ENCODE data around the gene ZMIZ1.

The ZMIZ1 gene

DNA sequence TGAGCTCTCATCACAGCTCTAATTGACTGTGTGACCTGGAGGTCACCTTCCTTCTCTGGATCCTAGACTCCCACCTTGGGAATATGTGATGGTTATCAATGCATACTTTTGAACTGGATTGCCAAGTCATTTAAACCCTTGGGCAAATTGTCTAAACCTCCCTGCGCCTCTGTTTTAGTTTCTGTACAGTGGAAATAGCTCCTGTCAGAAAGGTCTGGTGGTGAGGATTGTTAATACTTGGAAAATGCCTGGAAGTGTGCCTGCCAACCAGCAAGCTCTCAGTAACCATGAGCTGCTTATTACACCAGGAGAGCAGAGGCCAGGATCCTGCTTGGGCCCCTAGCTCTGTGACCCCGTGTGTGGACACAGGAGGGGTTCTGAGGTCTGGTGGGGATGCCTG, 169.8 kb downstream of the ZMIZ1 start:
- DNase-seq: no peak

GRCh38 chr10:79239275-79239779, 170.6 kb downstream of the ZMIZ1 start:
- peak; percentile 97 for DNase-seq

DNA sequence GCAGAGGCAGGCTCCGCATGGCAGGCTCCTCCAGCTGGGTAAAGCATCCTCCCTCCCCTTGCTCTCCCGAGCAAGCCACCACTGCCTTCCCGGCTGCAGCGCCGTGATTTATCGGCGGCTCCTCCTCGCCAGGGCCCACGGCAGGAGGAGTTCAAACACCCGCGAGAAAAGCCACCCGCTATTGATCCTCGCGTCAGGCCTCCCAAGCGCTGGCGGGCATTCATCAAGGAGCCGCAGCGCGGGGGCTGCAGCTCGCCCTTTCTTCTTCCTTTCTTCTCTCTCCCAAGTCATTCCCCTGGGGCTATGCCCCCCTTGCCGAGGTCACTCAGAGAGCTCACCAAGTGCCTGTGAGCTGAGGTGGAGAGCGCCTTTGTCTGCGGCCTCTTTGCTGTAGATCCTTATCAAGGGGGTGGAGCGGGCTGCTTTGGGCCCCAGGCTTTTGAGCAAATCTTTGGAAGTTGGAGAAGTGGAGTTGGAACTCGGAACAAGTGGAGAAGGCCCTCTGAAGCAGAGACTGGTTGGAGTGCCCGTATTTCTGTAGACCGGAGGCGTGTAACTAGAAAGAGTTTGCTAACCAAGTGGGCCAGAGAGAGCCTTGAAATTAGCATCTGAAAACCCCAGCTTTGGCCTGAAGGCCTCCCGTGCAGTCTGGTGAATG, 171.3 kb downstream of the ZMIZ1 start:
- no peak for DNase-seq

GRCh38 chr10:79241629-79241989, 172.8 kb downstream of the ZMIZ1 start:
- no peak for DNase-seq

DNA sequence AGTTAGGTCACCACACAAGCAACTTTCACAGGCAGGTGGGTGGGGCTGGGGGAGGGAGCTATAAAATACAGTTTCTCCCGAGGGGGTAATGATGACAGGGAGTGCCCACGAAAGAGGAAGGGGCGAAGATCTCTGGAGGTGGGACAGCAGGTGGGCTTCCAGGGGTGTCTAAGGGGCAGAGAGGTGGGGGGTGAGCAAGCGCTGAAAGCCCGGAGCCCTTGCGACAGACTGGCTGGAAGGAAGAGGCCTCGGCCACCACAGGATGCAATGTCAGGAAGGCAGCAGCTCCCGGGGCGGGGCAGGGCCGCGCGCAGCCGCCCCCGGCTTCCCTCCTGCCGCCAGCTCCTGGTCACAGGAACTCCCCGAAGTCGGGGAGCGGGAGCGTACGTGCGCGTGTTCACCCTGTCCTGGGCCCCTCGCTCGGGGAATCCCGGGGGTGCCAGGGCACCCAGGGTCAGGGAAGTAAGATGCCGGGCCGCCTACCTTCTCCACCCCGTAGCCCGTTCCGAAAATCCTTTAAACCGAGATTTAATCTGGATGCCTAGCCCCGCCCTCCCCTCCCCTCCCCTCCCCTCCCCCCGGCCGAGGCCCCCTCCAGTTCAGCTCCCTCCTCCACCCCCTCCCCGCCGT, 173.3 kb downstream of the ZMIZ1 start:
- peak; percentile 97 for DNase-seq

GRCh38 chr10:79242620-79243152, 173.9 kb downstream of the ZMIZ1 start:
- peak; percentile 58 for DNase-seq

DNA sequence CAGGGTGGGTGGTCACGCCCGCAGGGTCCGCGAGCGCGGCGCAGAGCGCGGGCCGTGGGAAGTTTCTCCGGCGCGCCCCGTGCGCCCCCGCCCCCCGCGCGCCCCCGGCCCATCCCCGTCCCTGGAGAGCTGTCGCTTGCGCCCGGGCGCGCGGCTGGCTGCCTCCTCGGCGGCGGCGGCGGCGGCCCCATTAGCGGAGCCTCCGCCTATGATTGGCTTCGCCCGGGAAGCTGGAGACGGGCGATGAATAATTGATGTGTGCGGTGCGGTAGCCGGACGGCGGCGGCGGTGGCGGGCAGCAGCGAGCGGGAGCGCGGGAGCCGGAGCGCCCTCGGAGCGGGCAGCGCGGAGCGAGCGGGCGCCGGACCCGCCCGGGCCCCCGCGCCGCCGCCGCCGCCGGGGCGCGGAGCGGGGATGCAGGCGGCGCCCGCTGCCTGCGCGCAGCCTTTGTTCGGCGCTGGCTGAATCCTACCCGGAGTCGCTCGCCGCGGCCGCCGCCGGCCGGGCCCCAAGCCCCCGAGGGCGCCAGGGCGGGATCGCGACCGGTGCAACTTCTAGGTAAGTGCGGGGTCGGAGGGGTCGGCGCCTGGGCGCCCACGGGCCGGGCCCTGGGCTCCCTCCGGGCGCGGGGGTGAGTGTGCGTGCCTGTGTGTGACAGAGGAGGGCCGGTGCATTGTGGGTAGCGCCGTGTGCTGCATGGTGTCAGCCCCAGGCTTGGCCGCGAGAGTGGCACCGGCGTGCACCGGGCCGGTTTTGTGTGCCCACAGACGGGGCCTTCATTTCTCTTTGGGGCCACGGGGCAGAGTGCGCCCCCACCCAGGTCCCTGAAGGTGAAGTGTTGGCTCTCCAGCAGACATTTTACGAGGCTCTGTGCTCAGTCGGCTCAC, 174.7 kb downstream of the ZMIZ1 start:
- DNase-seq: peak; percentile 50

GRCh38 chr10:79244068-79244442, 175.3 kb downstream of the ZMIZ1 start:
- no peak for DNase-seq

DNA sequence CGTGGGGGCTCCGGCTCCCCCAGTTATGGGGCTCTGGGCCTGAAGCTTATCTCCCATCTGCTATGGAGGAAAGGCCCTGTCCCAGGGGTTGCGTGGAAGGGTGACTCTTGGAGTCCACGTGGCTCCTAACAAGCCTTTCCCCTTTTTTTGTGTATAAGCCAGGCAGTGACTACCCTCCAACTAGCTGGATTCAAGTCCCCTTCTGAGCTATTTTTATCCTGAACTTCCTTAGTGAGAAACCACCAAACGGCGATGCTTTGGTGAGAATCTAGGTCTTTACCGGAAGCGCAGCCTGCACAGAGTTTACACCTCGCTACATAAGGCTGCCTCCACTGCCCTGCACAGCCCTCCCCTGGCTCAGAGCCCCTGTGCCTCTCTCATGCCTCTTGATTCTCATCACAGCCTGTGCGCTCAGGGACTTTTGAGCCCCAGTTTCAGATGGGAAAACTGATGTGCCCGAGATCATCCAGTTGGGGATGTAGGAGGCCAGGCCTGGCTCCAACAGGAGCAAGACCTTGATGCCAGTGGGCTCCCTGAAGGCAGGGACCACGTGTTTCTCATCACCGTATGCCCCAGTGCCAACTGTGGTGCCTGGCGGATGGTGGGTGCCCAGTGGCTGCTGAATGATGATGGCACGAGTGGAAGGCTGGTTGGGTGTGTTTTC, 176.2 kb downstream of the ZMIZ1 start:
- DNase-seq: peak; percentile 83

DNA sequence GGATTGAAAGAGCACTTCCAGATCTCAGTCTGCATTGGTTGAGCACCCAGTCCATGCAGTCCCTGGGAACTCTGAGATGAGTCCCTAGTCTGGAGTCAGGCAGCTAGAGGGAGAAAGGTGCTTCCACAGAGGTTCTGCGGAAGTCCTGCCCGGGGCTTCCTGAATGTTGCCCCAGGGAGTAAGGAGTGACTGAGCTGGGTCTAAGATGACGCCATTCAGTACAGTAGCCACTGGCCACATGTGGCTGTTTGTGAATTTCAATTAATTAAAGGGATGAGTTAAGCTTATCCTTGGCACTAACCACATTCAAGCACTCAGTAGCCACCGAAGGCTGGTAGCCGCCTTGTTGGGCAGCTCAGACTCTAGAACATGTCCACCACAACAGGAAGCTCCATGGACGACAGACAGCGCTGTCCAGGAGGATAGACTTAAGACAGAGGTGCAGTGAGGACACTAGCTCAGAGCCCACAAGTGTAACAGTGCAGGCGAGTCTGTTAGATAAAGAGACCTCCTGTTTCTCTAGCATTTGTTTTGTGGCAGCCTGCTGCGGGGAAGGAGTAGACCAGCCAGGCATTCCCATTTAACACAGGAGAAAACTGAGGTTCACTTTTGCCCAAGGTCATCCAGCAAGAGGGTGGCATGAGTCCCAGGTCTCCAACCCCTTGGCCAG, 176.9 kb downstream of the ZMIZ1 start:
- DNase-seq: no peak

- peak; percentile 58 for DNase-seq
Observed at GRCh38 chr10:79246209-79246581, 177.4 kb downstream of the ZMIZ1 start.

DNA sequence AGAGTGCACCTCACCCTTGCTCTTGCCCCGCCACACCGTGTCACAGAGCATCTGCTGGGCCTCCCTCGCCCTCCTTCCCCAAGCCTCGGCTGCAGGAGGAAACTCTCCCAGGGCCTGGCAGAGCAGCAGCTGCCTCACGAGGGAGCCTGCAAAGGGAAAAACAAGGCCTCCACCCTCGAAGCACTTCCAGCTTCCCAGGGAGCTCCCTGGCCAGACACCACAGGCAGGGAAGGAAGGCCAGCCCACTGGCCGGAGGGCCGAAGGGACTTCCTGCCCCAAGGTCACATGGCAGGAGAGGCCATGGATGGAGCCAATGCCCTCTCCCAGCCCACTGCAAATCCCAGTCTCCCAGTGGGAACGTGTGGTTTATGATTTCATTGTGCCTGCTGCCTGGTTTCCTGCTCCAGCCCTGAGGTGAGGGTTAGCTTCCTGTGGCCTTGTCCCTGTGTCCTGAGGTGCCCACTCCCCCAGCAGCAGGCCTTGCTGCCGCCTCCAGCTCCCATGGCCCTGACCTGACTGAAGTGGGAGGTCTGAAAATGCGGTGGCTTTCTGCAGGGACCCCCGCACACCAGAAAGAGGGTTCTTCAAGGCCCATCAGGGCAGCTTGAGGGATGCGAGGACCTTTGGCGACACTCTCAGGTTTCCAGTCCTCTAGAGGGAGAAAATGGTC, 178.0 kb downstream of the ZMIZ1 start:
- DNase-seq: no peak

GRCh38 chr10:79247373-79248137, 178.8 kb downstream of the ZMIZ1 start:
- DNase-seq: no peak

DNA sequence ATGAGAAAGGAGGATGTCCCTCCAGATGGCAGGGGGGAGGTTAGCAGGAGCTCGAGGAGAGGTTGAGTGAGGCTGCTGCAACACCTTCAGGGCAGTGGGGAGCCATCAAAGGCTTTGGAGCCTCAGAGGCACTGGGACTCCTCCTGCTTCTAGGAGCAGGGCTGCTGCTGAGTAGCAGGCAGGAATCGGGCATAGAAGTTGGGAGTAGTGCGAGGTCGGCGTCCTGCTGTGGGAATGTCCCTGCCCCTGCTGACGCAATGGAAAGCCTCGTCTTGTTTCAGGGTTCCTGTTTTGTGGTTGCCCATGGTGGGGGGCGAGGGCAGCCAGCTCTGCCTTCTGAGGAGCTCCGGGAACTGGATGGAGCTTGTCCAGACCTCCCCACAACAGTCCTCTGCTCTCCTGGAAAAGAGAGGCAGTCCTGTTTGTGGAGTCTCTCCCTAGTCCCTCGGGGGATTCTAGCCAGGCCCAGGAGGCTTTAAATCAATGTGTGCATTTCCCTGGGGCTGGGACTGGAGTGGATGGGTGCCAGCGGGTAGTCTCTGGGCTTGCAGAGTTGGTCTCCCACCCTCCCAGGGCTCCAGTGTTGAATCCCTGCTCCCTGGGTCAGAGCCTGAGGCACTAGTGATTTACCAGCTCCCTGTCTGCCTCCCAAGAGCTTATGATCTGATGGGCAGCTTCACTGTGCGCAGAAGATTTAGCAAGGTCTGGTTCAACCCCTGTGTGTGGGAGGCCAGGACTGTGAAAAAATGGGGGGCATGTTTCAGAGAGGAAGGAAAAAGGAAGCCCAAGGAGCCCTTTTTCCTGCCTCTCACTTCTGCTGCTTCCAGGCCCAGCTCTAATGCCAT, 179.8 kb downstream of the ZMIZ1 start:
- DNase-seq: peak; percentile 87

DNA sequence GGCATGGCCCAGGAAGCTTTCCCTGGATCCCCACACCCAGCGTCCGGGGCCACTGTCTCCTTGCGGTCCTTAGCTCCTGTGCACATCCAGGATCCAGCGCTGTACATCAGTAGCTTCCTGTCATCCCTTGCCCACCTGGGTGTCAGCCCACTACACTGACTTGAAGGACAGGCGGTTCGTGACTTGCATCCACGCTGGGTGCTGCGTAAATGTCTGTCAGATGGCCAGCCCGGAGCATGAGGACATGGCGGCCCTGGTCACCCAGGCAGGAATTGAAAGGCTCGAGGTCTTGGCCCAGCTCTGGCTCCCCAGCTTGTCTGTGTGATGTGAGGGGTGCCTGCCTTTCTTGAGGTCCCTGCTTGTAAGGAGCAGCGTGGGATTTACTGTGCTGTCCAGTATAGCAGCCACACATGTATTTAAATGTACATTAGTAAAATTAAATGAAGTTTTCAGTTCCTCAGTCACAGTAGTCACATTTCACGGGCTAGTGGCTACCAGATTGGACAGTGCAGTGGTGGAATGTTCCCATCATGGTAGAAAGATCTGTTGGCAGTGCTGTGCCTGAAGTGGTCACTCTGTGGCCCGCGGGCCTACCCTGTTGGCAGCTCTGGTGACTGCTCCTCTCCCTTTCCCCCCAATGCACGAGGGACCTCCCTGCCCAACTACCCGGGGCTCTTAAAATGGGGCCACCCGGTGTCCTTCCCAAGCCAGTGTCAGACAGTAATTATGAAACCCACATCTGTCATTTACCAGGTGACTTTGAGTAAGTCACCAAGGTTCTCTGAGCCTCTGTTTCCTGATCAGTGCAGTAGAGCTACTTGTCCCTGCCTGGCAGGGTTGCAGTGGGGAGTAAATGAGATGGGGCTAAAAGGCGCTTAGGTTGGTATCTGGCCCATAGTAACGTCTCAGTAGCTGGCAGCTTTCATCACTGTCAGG, 180.7 kb downstream of the ZMIZ1 start:
- DNase-seq: peak; percentile 52

DNA sequence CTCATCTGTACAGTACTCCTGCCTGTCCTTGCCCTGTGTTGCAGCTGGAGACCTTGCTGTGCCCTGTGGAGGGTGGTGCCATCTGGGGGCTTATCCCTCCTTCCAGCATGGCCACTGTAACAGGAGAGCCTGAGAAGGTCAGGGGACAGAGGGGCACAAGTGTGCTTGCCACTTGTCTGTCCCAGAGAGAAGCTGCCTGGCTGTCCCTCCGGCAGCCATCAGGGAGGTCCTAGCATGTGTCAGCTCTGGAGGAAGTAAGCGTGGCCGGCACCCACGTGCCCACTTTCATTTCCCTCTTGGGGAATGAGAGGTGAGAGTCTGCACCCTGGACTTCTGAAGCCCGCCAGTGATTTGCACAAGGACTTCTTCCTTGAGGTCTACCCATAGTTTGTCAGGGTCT, 181.5 kb downstream of the ZMIZ1 start:
- peak; percentile 91 for DNase-seq

DNA sequence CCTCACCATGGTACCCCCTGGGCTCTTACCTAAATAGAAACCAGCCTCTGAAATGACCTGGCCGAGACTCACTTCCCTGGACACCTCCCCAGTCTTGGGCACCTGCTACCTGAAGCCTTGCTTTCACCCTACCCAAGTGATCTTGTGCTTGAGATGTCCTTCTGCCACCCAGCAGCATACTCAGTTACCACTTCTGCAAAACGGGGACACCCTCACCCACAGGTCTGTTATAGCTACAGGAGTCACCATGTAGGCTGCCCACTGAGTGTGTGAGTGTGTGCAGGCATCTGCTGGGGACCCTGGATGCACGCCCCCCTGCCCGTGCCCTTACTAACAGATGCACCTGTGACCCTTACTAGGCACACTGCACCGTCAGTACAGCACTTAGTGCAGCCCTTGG, 183.7 kb downstream of the ZMIZ1 start:
- DNase-seq: no peak

GRCh38 chr10:79252971-79253370, 184.2 kb downstream of the ZMIZ1 start:
- DNase-seq: no peak

DNA sequence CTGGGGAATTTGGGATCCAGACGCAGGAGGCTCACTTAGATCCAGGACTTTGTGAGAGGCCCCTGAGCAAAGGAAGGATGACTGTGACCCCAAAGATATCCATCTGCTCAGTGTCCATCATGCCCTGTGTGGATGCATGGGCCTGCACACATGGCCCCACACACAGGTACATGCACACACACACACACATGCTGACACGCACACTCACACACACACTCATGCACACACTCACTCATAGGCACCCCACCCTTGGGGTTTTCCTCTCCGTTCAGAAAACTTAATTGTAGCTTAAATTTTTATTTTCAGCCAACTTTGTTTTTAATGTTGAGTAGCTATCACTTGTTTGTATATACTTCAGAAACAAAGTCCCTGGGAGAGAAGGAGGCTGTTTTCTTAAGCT, 184.9 kb downstream of the ZMIZ1 start:
- no peak for DNase-seq

Measured in inflammatory macrophage treated with lipopolysaccharide for 4 hours (primary cell).